K562 (cell line): ENCODE data around the gene UFSP2. TPM values are rescaled to one million over a fixed set of nuclear protein-coding genes. Genes with fewer than 3 reads are reported as not detected.
A peak's percentile ranks its signal among the peaks of the same experiment; 100 is the strongest.

Source experiments
- ADNP ChIP-seq: fragments of 200-800 bp; sonication (Bioruptor generic); IDR thresholded peaks from 2 replicates; pipeline ENCODE4 v1.6.1; 2016; ENCODE audit warnings: missing genetic modification characterization, missing compliant biosample characterization
- ARID1B ChIP-seq: fragments of 450-650 bp; IDR thresholded peaks from 2 replicates; pipeline ENCODE4 v1.6.1; 2016; ENCODE audit warnings: antibody characterized with exemption, mild to moderate bottlenecking, inconsistent platforms
- ATF1 ChIP-seq, 2 experiments: fragments of 450-650 bp in 1 of 2; IDR thresholded peaks; 2 replicates each; pipeline ENCODE4 v1.6.1; 2016; ENCODE audit warnings: missing compliant biosample characterization in 1 of 2, missing genetic modification characterization in 1 of 2
- BHLHE40 ChIP-seq: IDR thresholded peaks from 2 replicates; pipeline ENCODE4 v1.6.1; 2011; ENCODE audit warnings: low read length, improper control_type of control experiment
- CBFA2T3 ChIP-seq: fragments of 450-650 bp; IDR thresholded peaks from 2 replicates; pipeline ENCODE4 v1.6.1; 2017
- CHCHD3 ChIP-seq: fragments of 250-450 bp; sonication (Bioruptor Pico); IDR thresholded peaks from 2 replicates; pipeline ENCODE4 v2.1.2; 2022; ENCODE audit warnings: mild to moderate bottlenecking
- EP300 ChIP-seq: IDR thresholded peaks from 2 replicates; pipeline ENCODE4 v1.6.1; 2012; ENCODE audit warnings: low read length, improper control_type of control experiment
- HDAC2 ChIP-seq: fragments of 450-650 bp; IDR thresholded peaks from 2 replicates; pipeline ENCODE4 v1.6.1; 2016; ENCODE audit warnings: mild to moderate bottlenecking
- HNRNPUL1 ChIP-seq: fragments of 200-400 bp; formaldehyde crosslinking; IDR thresholded peaks from 2 replicates; pipeline ENCODE4 v1.6.1; 2017; ENCODE audit warnings: low read length
- IRF2 ChIP-seq: sonication (generic); formaldehyde crosslinking; IDR thresholded peaks from 2 replicates; pipeline ENCODE4 v1.8.1; 2022; ENCODE audit warnings: mild to moderate bottlenecking, missing genetic modification reagents
- NR3C1 ChIP-seq: sonication (generic); formaldehyde crosslinking; IDR thresholded peaks from 2 replicates; pipeline ENCODE4 v1.8.1; 2022; ENCODE audit warnings: missing genetic modification reagents
- NRF1 ChIP-seq, 2 experiments: fragments of 450-650 bp; IDR thresholded peaks in 1 of 2; conservative IDR thresholded peaks in 1 of 2; 2 replicates each; pipeline ENCODE4 v1.6.1; 2014; ENCODE audit warnings: mild to moderate bottlenecking in 2 of 2
- PPARD ChIP-seq: fragments of 250-450 bp; sonication (Bioruptor Pico); IDR thresholded peaks from 2 replicates; pipeline ENCODE4 v1.8.0; 2022; ENCODE audit warnings: inconsistent platforms, mild to moderate bottlenecking, moderate library complexity
- RCOR1 ChIP-seq, 2 experiments: IDR thresholded peaks; 2 replicates each; pipeline ENCODE4 v1.6.1; 2012; ENCODE audit warnings: low read depth in 2 of 2, low read length in 2 of 2, borderline replicate concordance in 1 of 2, improper control_type of control experiment in 1 of 2
- SNIP1 ChIP-seq: fragments of 450-650 bp; IDR thresholded peaks from 2 replicates; pipeline ENCODE4 v1.7.1; 2017; ENCODE audit warnings: low read depth, mild to moderate bottlenecking
- SREBF2 ChIP-seq: sonication (generic); formaldehyde crosslinking; IDR thresholded peaks from 2 replicates; pipeline ENCODE4 v1.4.0; 2020; ENCODE audit warnings: mild to moderate bottlenecking, missing genetic modification reagents
- SRSF3 ChIP-seq: fragments of 200-400 bp; formaldehyde crosslinking; IDR thresholded peaks from 2 replicates; pipeline ENCODE4 v1.6.1; 2016; ENCODE audit warnings: mild to moderate bottlenecking, low read length, moderate library complexity; ENCODE audit not compliant: insufficient read depth
- SRSF9 ChIP-seq: fragments of 200-400 bp; formaldehyde crosslinking; IDR thresholded peaks from 2 replicates; pipeline ENCODE4 v1.6.1; 2017; ENCODE audit warnings: low read depth, low read length, borderline replicate concordance
- STAT5A ChIP-seq: IDR thresholded peaks from 2 replicates; pipeline ENCODE4 v1.6.1; 2012; ENCODE audit warnings: low read length, inconsistent platforms, borderline replicate concordance
- SUPT5H ChIP-seq: fragments of 450-650 bp; IDR thresholded peaks from 2 replicates; pipeline ENCODE4 v1.6.1; 2016
- TBL1XR1 ChIP-seq, 2 experiments: IDR thresholded peaks; 2 replicates each; pipeline ENCODE4 v1.6.1; 2012; ENCODE audit warnings: improper control_type of control experiment in 2 of 2, low read length in 2 of 2, mild to moderate bottlenecking in 1 of 2
- WHSC1 ChIP-seq: IDR thresholded peaks from one replicate; pipeline ENCODE4 v1.6.1; 2012; ENCODE audit warnings: low read length, control low read depth, inconsistent platforms
- ZNF561 ChIP-seq: fragments of 450-650 bp; formaldehyde crosslinking; conservative IDR thresholded peaks from 2 replicates; pipeline ENCODE4 v1.4.0; 2020; ENCODE audit warnings: mild to moderate bottlenecking, moderate library complexity
- ZNF586 ChIP-seq: fragments of 450-650 bp; formaldehyde crosslinking; conservative IDR thresholded peaks from 2 replicates; pipeline ENCODE4 v1.4.0; 2020; ENCODE audit warnings: mild to moderate bottlenecking, moderate library complexity
- ZNF780A ChIP-seq: fragments of 250-450 bp; sonication (Bioruptor Pico); IDR thresholded peaks from 2 replicates; pipeline ENCODE4 v1.5.0; 2021; ENCODE audit warnings: mild to moderate bottlenecking
- polyA plus RNA-seq, 8 experiments: library from polyadenylated mRNA; depleted of rRNA in 4 of 8; stranded (reverse) in 5 of 8; unstranded in 3 of 8; fragments of >200 nt; fragmentation: Nextera tagmentation in 2 of 8; fragmentation: Illumina TruSeq in 1 of 8; extraction: Ambion mirVana in 2 of 8; extraction: Trizol in 1 of 8; gene quantifications; 2 replicates each; pipeline versions ENCODE4 v1.2.1 to v1.2.3, GENCODE V29; 2011 to 2014; ENCODE audit warnings: inconsistent platforms in 1 of 8, missing spikeins in 1 of 8
- total RNA-seq, 7 experiments: library from RNA; depleted of rRNA in 6 of 7; stranded (reverse); fragments of >200 nt in 6 of 7; fragmentation: Illumina TruSeq in 2 of 7; extraction: Trizol in 2 of 7; gene quantifications; 2 replicates each; pipeline versions ENCODE4 v1.2.1 to v1.2.3, GENCODE V29; 2011 to 2021; ENCODE audit warnings: low replicate concordance in 1 of 7
- TF ChIP-seq, protein P1 (sequence below), 2 experiments: IDR thresholded peaks in 1 of 2; conservative IDR thresholded peaks in 1 of 2; 2 replicates each; pipeline ENCODE4 v1.6.1; 2016; ENCODE audit warnings: low read depth in 2 of 2, mild to moderate bottlenecking in 1 of 2, missing compliant biosample characterization in 1 of 2, missing genetic modification characterization in 1 of 2, moderate library complexity in 1 of 2
- TF ChIP-seq, protein P2 (sequence below), 2 experiments: fragments of 450-650 bp in 1 of 2; sonication (generic) in 1 of 2; formaldehyde crosslinking; conservative IDR thresholded peaks; 2 replicates each; pipeline versions ENCODE4 v1.4.0 to v1.8.1; 2020 to 2022; ENCODE audit warnings: mild to moderate bottlenecking in 1 of 2, missing genetic modification reagents in 1 of 2
- TF ChIP-seq, protein P3 (sequence below): fragments of 250-450 bp; sonication (Bioruptor Pico); IDR thresholded peaks from 2 replicates; pipeline ENCODE4 v1.4.0; 2020; ENCODE audit warnings: borderline replicate concordance

The UFSP2 gene
- total and polyA plus RNA-seq, 9 of the 15 experiments (the other 6 are each of a cell fraction or from before 2014, with no cell fraction given): 20.1 to 55.8 (median 26.6) TPM

DNA sequence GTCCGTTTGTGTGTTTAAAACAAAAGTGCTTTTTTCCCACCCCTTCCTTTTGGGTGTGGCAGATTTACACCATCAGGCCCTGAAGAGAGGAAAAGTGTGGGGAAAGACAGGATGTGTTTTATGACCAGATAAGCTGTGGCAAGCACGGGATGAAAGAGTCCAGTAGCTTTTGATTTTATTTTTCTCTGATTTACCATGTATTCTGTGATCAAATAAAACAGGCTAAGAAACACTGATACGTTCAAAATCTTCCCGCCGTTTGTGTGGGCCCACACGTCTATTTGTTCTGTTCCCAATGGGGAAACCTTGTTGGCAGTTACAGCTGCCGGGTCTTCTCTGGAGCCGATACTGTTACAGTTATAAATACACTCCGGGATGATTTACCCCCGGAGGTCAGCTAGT lies 40.8 kb downstream of the UFSP2 start (continued):
- TF ChIP-seq, protein P1, sequence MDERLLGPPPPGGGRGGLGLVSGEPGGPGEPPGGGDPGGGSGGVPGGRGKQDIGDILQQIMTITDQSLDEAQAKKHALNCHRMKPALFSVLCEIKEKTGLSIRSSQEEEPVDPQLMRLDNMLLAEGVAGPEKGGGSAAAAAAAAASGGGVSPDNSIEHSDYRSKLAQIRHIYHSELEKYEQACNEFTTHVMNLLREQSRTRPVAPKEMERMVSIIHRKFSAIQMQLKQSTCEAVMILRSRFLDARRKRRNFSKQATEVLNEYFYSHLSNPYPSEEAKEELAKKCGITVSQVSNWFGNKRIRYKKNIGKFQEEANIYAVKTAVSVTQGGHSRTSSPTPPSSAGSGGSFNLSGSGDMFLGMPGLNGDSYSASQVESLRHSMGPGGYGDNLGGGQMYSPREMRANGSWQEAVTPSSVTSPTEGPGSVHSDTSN (CRISPR knock-in tag; IDR thresholded peaks at IDR 0.05; ENCODE audit: low read depth): no peak
- TF ChIP-seq, protein P1 (tag; conservative IDR thresholded peaks at IDR 0.05; ENCODE audit: low read depth): peak; percentile 38; the same call in 1 of the 2 replicates
- no peak for TF ChIP-seq SNIP1
- TF ChIP-seq ARID1B: peak; percentile 64
- TF ChIP-seq, protein P2, sequence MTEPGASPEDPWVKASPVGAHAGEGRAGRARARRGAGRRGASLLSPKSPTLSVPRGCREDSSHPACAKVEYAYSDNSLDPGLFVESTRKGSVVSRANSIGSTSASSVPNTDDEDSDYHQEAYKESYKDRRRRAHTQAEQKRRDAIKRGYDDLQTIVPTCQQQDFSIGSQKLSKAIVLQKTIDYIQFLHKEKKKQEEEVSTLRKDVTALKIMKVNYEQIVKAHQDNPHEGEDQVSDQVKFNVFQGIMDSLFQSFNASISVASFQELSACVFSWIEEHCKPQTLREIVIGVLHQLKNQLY (CRISPR knock-in tag; conservative IDR thresholded peaks at IDR 0.05): no peak
- no peak for TF ChIP-seq WHSC1
- no peak for TF ChIP-seq SUPT5H
- TF ChIP-seq ADNP (tag): no peak
- peak; percentile 77 for TF ChIP-seq CBFA2T3
- TF ChIP-seq HNRNPUL1: no peak
- peak; percentile 71; the same call in 1 of the 2 replicates for TF ChIP-seq HDAC2
- no peak for TF ChIP-seq ATF1 (CRISPR knock-in tag; IDR thresholded peaks at IDR 0.05)
- TF ChIP-seq ATF1 (tag; IDR thresholded peaks at IDR 0.05): no peak
- no peak for TF ChIP-seq SRSF9
- TF ChIP-seq ZNF561 (CRISPR knock-in tag): no peak
- TF ChIP-seq NR3C1 (CRISPR knock-in tag): no peak
- peak in 1 of 2 experiments; percentile 97; a peak in 2 of 4 replicates for TF ChIP-seq RCOR1 (IDR thresholded peaks at IDR 0.05; ENCODE audit: borderline replicate concordance in 1 of 2, low read depth in 2 of 2, low read length in 2 of 2)
- no peak for TF ChIP-seq SREBF2 (CRISPR knock-in tag)
- no peak for TF ChIP-seq NRF1 (conservative IDR thresholded peaks at IDR 0.05 in 1 of 2, IDR thresholded peaks at IDR 0.05 in 1 of 2)
- TF ChIP-seq IRF2 (CRISPR knock-in tag): no peak
- peak; percentile 79; the same call in 1 of the 2 replicates for TF ChIP-seq BHLHE40
- TF ChIP-seq PPARD (CRISPR knock-in tag): no peak
- TF ChIP-seq TBL1XR1 (IDR thresholded peaks at IDR 0.05; ENCODE audit: low read length in 2 of 2): 0 out of 4 replicates have a peak, but pooled peaks of 1 of the 2 experiments have one; percentile 24
- TF ChIP-seq SRSF3: no peak
- 0 out of 2 replicates have a peak, but pooled peaks have one; percentile 18 for TF ChIP-seq STAT5A
- TF ChIP-seq ZNF586 (CRISPR knock-in tag): no peak
- peak; percentile 68 for TF ChIP-seq EP300
- TF ChIP-seq, protein P3, sequence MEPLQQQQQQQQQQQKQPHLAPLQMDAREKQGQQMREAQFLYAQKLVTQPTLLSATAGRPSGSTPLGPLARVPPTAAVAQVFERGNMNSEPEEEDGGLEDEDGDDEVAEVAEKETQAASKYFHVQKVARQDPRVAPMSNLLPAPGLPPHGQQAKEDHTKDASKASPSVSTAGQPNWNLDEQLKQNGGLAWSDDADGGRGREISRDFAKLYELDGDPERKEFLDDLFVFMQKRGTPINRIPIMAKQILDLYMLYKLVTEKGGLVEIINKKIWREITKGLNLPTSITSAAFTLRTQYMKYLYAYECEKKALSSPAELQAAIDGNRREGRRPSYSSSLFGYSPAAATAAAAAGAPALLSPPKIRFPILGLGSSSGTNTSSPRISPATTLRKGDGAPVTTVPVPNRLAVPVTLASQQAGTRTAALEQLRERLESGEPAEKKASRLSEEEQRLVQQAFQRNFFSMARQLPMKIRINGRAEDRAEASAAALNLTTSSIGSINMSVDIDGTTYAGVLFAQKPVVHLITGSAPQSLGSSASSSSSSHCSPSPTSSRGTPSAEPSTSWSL (CRISPR knock-in tag): no peak
- TF ChIP-seq CHCHD3 (CRISPR knock-in tag): no peak
- TF ChIP-seq ZNF780A (CRISPR knock-in tag): no peak
